Keratinocyte (primary cell): Measurements from ENCODE around the gene ADAM15. TPM values are rescaled to one million over a fixed set of nuclear protein-coding genes. Genes with fewer than 3 reads are reported as not detected.

Experiments
- DNase-seq: peaks from one replicate; pipeline ENCODE4 v3.0.0-alpha.2; 2011; ENCODE audit warnings: low read depth, missing footprints, low spot score
- FAIRE-seq: peaks from 2 replicates; lab custom pipeline; 2011; peaks lifted over from hg19 to GRCh38; lab: Jason Lieb, UNC
- H2AFZ ChIP-seq: 2 replicates; pipeline ENCODE4 v1.6.0; 2012; ENCODE audit warnings: low read length, control low read depth, inconsistent platforms; ENCODE audit not compliant: control insufficient read depth
- H3K27ac ChIP-seq: 2 replicates; pipeline ENCODE4 v1.5.1; 2011; ENCODE audit warnings: low read length; ENCODE audit not compliant: control insufficient read depth, insufficient read depth
- H3K27me3 ChIP-seq: 3 replicates; pipeline ENCODE4 v1.6.0; 2011; ENCODE audit warnings: low read length; ENCODE audit not compliant: control insufficient read depth, insufficient read depth; ENCODE audit errors: extremely low read depth
- H3K36me3 ChIP-seq, 2 experiments: 2 replicates in 1 of 2; 3 replicates in 1 of 2; pipeline ENCODE4 v1.5.1; 2011; ENCODE audit warnings: low read length in 2 of 2, mild to moderate bottlenecking in 1 of 2; ENCODE audit not compliant: control insufficient read depth in 2 of 2, insufficient read depth in 2 of 2; ENCODE audit errors: extremely low read depth in 1 of 2
- H3K4me1 ChIP-seq: 3 replicates; pipeline ENCODE4 v1.5.1; 2011; ENCODE audit warnings: low read length; ENCODE audit not compliant: control insufficient read depth, insufficient read depth; ENCODE audit errors: extremely low read depth
- H3K4me2 ChIP-seq: 3 replicates; pipeline ENCODE4 v1.6.0; 2011; ENCODE audit warnings: low read depth, low read length; ENCODE audit not compliant: control insufficient read depth, insufficient read depth; ENCODE audit errors: extremely low read depth
- H3K4me3 ChIP-seq, 3 experiments: fragments of 200-600 bp in 1 of 3; sonication (generic) in 1 of 3; 2 replicates in 2 of 3; 3 replicates in 1 of 3; pipeline ENCODE4 v1.5.1; 2011 to 2016; ENCODE audit warnings: low read length in 3 of 3, mild to moderate bottlenecking in 3 of 3, control low read depth in 2 of 3, inconsistent platforms in 1 of 3, low read depth in 1 of 3, mixed read lengths in 1 of 3, mixed run types in 1 of 3, moderate library complexity in 1 of 3; ENCODE audit not compliant: control insufficient read depth in 2 of 3, insufficient read depth in 2 of 3; ENCODE audit errors: extremely low read depth in 1 of 3
- H3K79me2 ChIP-seq: 2 replicates; pipeline ENCODE4 v1.6.0; 2012; ENCODE audit warnings: low read length; ENCODE audit not compliant: control insufficient read depth, insufficient read depth
- H3K9ac ChIP-seq: 3 replicates; pipeline ENCODE4 v1.6.0; 2011; ENCODE audit warnings: low read length; ENCODE audit not compliant: control insufficient read depth, insufficient read depth; ENCODE audit errors: extremely low read depth
- H3K9me1 ChIP-seq: 3 replicates; pipeline ENCODE4 v1.6.0; 2011; ENCODE audit warnings: low read length; ENCODE audit not compliant: control insufficient read depth, insufficient read depth; ENCODE audit errors: extremely low read depth
- H3K9me3 ChIP-seq: 2 replicates; pipeline ENCODE4 v1.5.1; 2012; ENCODE audit warnings: low read depth, low read length; ENCODE audit not compliant: control insufficient read depth
- H4K20me1 ChIP-seq: 3 replicates; pipeline ENCODE4 v1.6.0; 2011; ENCODE audit warnings: low read length; ENCODE audit not compliant: control insufficient read depth, insufficient read depth; ENCODE audit errors: extremely low read depth
- CTCF ChIP-seq, 3 experiments: IDR thresholded peaks in 1 of 3; conservative IDR thresholded peaks in 1 of 3; optimal IDR thresholded peaks in 1 of 3; 2 replicates in 2 of 3; 3 replicates in 1 of 3; pipeline versions ENCODE3 to v1.5.1; 2011; ENCODE audit warnings: low read length in 3 of 3, mild to moderate bottlenecking in 3 of 3, moderate library complexity in 2 of 3, control low read depth in 1 of 3, inconsistent platforms in 1 of 3; ENCODE audit not compliant: insufficient read depth in 2 of 3; ENCODE audit errors: extremely low read depth in 1 of 3
- EZH2 ChIP-seq: IDR thresholded peaks from one replicate; pipeline ENCODE4 v1.6.1; 2012; ENCODE audit warnings: inconsistent platforms, mild to moderate bottlenecking, low read length, moderate library complexity
- dilution Hi-C: fragments of 300-500 bp; cut with MboI; formaldehyde crosslinking; loops from one replicate; pipeline ENCODE4 v1.7.0; 2020; ENCODE audit warnings: low sequenced_read_pairs; ENCODE audit not compliant: extremely low pct_ligation_motif_present
- polyA plus RNA-seq, 5 experiments: library from polyadenylated mRNA; depleted of rRNA in 3 of 5; stranded (reverse) in 3 of 5; stranded (forward) in 1 of 5; unstranded in 1 of 5; fragments of >200 nt; gene quantifications; 1 replicate in 1 of 5; 2 replicates in 3 of 5; 3 replicates in 1 of 5; pipeline versions ENCODE4 v1.2.1 to v1.2.3, GENCODE V29; 2011 to 2012; ENCODE audit warnings: missing spikeins in 2 of 5, low read depth in 1 of 5, low replicate concordance in 1 of 5

Gene ADAM15
- polyA plus RNA-seq, 1 donor (not counting 4 experiments of a cell fraction or from before 2014, with no cell fraction given), result 131 TPM

DNA sequence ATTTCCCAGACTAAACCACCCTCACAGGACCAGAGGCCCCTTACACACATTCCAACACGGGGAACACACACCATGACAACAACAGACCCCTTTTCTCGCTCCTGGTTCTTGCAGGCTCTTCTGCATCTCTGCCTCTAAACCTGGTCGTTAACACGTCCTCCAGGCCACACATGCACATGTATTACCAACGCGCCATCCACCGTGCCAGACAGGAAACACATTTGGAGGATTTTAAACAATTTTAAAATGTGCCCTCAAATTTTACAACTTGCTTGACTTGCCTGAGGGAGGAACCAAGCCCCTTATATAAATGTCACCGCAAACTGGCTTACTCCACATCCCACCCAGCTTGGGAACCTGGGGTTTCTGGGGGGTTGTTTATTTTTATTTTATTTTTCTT is 59.7 kb downstream of the ADAM15 start:
- H3K9ac ChIP-seq, result no peak overlapping the region
- no peaks in the 10 kb centered on the region for H4K20me1 ChIP-seq
- H2AFZ ChIP-seq, result no peak overlapping the region
- no peaks in the 10 kb centered on the region for H3K9me3 ChIP-seq
- no peak for DNase-seq
- no peaks in the 10 kb centered on the region for H3K27me3 ChIP-seq
- H3K4me1 ChIP-seq, result peaks cover 6% of the 10 kb centered on the region
- no peak overlapping the region for H3K27ac ChIP-seq
- no peaks in the 10 kb centered on the region for H3K36me3 ChIP-seq
- H3K4me2 ChIP-seq, result no peak overlapping the region
- no peaks in the 10 kb centered on the region for H3K9me1 ChIP-seq
- TF ChIP-seq CTCF (optimal IDR thresholded peaks at IDR 0.05 in 1 of 3, IDR thresholded peaks at IDR 0.05 in 1 of 3, conservative IDR thresholded peaks at IDR 0.05 in 1 of 3; ENCODE audit: extremely low read depth in 1 of 3, insufficient read depth in 2 of 3, low read length in 3 of 3) (no peak), EZH2 (no peak)
- no peak overlapping the region for H3K4me3 ChIP-seq
- FAIRE-seq, result no peak
- dilution Hi-C loops, result no loop called here
- no peaks in the 10 kb centered on the region for H3K79me2 ChIP-seq

Other genes starting within 250 kb of the ADAM15 start
- 0.03 to 0.05 TPM (median 0.03 TPM) in 3 replicates for gene KCNN3, start 181.0 kb upstream of the ADAM15 start, polyA plus RNA-seq
- 25.1 to 28.5 TPM (median 27.4 TPM) in 3 replicates for gene PMVK, start 114.6 kb upstream of the ADAM15 start, polyA plus RNA-seq
- gene PBXIP1, start 95.2 kb upstream of the ADAM15 start, polyA plus RNA-seq, result 15.1 to 29.9 TPM (median 15.6 TPM) in 3 replicates
- 15.1 to 22.3 TPM (median 15.9 TPM) in 3 replicates for gene PYGO2, start 89.5 kb upstream of the ADAM15 start, polyA plus RNA-seq
- 245 to 385 TPM (median 272 TPM) in 3 replicates for gene SHC1, start 80.6 kb upstream of the ADAM15 start, polyA plus RNA-seq
- 133 to 300 TPM (median 217 TPM) in 3 replicates for gene CKS1B, start 76.6 kb upstream of the ADAM15 start, polyA plus RNA-seq
- gene FLAD1, start 68.0 kb upstream of the ADAM15 start, polyA plus RNA-seq, result 44.7 to 101 TPM (median 51.4 TPM) in 3 replicates
- gene LENEP, start 57.7 kb upstream of the ADAM15 start, polyA plus RNA-seq, result not detected in 3 replicates
- gene ZBTB7B, start 48.5 kb upstream of the ADAM15 start, polyA plus RNA-seq, result 15.3 to 51.8 TPM (median 20.9 TPM) in 3 replicates
- gene DCST2, start 17.5 kb upstream of the ADAM15 start, polyA plus RNA-seq, result 0.11 to 0.46 TPM (median 0.14 TPM) in 3 replicates
- 0.05 TPM in 1 of 3 replicates, not detected in the others for gene DCST1, start 17.5 kb upstream of the ADAM15 start, polyA plus RNA-seq
- gene EFNA4, start 12.4 kb downstream of the ADAM15 start, polyA plus RNA-seq, result 7.6 to 11.0 TPM (median 9.9 TPM) in 3 replicates
- gene EFNA3, start 27.5 kb downstream of the ADAM15 start, polyA plus RNA-seq, result 3.3 to 9.0 TPM (median 4.4 TPM) in 3 replicates
- 33.2 to 116 TPM (median 77.5 TPM) in 3 replicates for gene EFNA1, start 76.6 kb downstream of the ADAM15 start, polyA plus RNA-seq
- gene SLC50A1, start 84.5 kb downstream of the ADAM15 start, polyA plus RNA-seq, result 54.5 to 72.2 TPM (median 55.6 TPM) in 3 replicates
- 29.3 to 54.9 TPM (median 32.3 TPM) in 3 replicates for gene DPM3, start 89.2 kb downstream of the ADAM15 start, polyA plus RNA-seq
- gene KRTCAP2, start 122.0 kb downstream of the ADAM15 start, polyA plus RNA-seq, result 99.1 to 183 TPM (median 127 TPM) in 3 replicates
- 1.6 to 4.5 TPM (median 1.7 TPM) in 3 replicates for gene TRIM46, start 122.5 kb downstream of the ADAM15 start, polyA plus RNA-seq
- gene THBS3, start 156.6 kb downstream of the ADAM15 start, polyA plus RNA-seq, result 14.4 to 36.0 TPM (median 16.2 TPM) in 3 replicates
- 43.4 to 69.9 TPM (median 59.5 TPM) in 3 replicates for gene MTX1, start 157.4 kb downstream of the ADAM15 start, polyA plus RNA-seq
- gene ENTREP3, start 204.2 kb downstream of the ADAM15 start, polyA plus RNA-seq, result 8.8 to 12.6 TPM (median 9.2 TPM) in 3 replicates
- gene SCAMP3, start 211.0 kb downstream of the ADAM15 start, polyA plus RNA-seq, result 72.1 to 97.0 TPM (median 91.3 TPM) in 3 replicates
- gene CLK2, start 222.2 kb downstream of the ADAM15 start, polyA plus RNA-seq, result 42.1 to 45.3 TPM (median 43.1 TPM) in 3 replicates
- 2.9 to 4.8 TPM (median 3.0 TPM) in 3 replicates for gene HCN3, start 226.1 kb downstream of the ADAM15 start, polyA plus RNA-seq